Mucosa of stomach (tissue), 1 donor: Measurements from ENCODE around the gene VPS37B.
A peak's percentile ranks its signal among the peaks of the same experiment; 100 is the strongest.

Experiments used
- H3K27me3 ChIP-seq: one replicate; pipeline ENCODE4 v1.7.0; 2013; ENCODE audit warnings: mild to moderate bottlenecking, low read length; ENCODE audit not compliant: control insufficient read depth, insufficient read depth
- H3K36me3 ChIP-seq: one replicate; pipeline ENCODE4 v1.7.0; 2013; ENCODE audit warnings: low read length; ENCODE audit not compliant: control insufficient read depth, insufficient read depth
- H3K4me1 ChIP-seq: one replicate; pipeline ENCODE4 v1.7.0; 2013; ENCODE audit warnings: mild to moderate bottlenecking, low read length; ENCODE audit not compliant: control insufficient read depth, insufficient read depth
- H3K4me3 ChIP-seq: one replicate; pipeline ENCODE4 v1.7.0; 2013; ENCODE audit warnings: low read length
- H3K9ac ChIP-seq: one replicate; pipeline ENCODE4 v1.7.0; 2013; ENCODE audit warnings: mild to moderate bottlenecking, low read length, moderate library complexity
- H3K9me3 ChIP-seq: one replicate; pipeline ENCODE4 v1.7.0; 2013; ENCODE audit warnings: mild to moderate bottlenecking, low read length, moderate library complexity; ENCODE audit not compliant: control insufficient read depth
- donor health status: Pancreatic carcinoma.

Gene VPS37B

DNA sequence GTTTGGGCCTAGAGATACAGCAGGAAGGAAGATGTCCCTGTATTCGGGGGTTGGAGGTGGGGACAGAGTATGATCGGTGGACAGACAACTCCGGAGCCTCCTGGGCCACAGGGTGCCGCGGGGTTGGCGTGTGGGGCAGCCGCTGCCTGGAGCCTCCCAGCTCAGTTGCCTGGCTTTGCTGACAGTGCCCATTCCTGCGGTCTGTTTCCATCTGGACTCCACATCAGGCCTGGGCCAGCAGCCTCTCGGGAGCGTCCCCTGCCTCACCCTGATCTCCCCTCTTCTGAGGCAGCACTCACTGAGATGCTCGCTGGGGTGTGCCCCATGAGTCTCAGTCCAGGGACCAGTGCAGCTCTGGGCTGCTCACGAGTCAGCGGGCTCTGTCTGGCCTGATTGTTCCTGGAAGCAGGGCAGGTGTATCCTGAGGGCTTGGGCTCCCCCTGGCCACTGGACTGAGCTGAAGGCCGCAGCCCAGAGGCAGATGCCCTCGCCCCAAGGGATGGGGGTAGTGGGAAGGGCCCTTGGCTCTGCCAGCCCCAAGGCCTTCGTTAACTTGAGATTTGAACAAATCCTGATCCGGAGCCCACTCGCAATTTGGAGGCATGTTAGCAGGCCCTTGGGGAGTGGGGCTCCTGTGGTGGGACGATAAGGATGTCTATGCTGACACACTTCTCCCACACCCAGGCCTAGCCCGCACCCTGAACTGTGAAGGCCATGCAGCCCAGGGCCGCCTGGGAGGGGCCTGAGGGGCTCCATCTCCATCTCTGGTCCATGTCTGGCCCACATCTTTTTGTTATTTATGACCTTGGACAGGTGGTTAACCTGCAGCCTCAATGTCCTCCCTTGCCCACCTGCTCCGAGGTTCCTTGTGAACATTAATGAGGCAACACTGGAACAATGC lies 53.2 kb downstream of the VPS37B start:
- peaks cover 81% of the 10 kb centered on the region for H3K4me1 ChIP-seq
- H3K36me3 ChIP-seq: no peaks in the 10 kb centered on the region
- H3K27me3 ChIP-seq: no peaks in the 10 kb centered on the region
- no peaks in the 10 kb centered on the region for H3K9me3 ChIP-seq
- peak overlapping the region; percentile 36 for H3K9ac ChIP-seq
- H3K4me3 ChIP-seq: no peak overlapping the region

DNA sequence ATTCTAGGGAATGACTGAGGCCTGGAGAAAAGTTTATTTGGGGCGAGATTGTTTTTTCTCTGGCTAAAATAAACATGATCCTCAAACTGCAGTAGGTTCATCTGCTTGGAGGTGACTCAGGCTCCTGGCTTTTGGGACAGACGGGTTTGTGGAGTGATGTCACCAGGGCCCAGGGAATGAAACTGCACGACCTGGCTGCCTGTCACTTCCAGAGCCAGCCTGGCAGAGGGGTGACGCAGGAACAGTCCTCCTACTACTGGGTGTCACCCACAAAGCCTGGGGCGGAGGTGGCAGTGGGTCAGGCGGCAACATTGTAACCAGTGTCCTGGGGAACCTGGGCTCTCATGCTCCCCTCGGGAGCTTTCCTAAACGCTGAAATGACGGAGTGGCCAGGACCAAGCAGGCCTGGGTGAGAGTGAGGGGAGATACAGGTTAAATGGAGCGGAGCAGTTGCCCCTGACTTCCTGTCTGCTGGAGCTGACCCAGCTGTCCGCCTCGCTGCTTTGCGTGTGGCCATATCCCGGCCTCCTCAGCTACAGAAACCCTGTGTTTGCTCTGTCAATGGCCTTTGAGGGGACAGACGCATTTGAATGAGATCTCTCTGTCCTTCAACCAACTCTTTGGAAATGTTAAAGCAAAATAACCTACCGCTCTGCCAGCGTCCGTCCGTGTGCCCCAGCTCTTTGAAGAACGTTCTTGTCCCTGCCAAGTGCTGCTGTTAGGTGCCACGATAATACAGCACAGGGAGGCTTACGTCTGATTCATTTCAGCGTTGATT lies 54.2 kb downstream of the VPS37B start:
- peaks cover 91% of the 10 kb centered on the region for H3K4me1 ChIP-seq
- no peaks in the 10 kb centered on the region for H3K27me3 ChIP-seq
- no peaks in the 10 kb centered on the region for H3K36me3 ChIP-seq
- H3K9ac ChIP-seq: peak overlapping the region; percentile 2
- no peak overlapping the region for H3K4me3 ChIP-seq
- H3K9me3 ChIP-seq: no peaks in the 10 kb centered on the region

DNA sequence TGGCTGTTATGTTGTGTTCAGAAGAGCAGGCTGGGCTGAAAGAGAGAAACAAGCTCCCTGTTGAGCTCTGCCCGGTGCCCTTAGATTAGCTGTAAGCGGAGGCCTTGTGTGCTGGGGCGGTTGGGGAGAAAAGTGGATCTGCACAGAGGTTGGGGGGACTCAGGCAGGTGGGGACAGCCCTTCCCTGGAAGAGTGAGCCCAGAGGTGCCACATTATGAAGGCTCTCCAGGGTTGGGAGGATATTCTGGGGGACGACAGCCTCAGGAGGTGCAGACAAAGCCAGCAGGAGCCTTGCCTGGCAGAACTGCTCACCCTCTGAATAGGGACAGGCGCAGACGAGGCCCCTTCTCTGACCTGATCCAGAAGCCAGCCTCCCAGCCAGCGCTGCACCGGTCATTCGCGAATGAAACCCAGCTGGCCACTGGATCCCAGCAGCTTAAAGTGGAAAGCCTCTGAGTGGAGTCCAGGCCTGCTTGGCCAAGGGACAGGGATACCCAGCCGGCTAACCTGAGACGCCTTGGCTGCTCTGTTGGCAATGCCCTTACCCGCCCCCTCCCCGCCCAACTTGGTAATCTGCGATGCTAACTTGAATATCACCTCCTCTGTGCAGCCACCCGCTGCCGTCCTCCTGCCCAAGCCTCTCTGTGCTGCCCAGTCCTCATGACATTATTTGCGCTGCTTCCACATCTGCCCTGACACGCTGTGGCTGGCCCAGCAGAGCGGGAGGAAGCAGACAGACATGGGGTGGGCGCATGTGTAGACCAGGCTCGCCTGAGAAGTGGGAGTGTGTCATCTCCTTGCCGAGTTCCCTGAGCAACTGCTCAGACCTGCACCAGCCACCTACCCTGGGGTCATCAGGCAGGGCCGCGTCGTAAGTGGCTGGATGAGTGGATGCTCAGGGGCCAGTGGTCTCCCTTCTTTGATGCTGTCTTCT lies 55.1 kb downstream of the VPS37B start:
- Histone ChIP-seq H3K36me3 (no peaks in the 10 kb centered on the region), H3K4me1 (peaks cover 88% of the 10 kb centered on the region), H3K27me3 (no peaks in the 10 kb centered on the region), H3K9ac (peak overlapping the region; percentile 2), H3K4me3 (no peak overlapping the region), H3K9me3 (no peaks in the 10 kb centered on the region)

DNA sequence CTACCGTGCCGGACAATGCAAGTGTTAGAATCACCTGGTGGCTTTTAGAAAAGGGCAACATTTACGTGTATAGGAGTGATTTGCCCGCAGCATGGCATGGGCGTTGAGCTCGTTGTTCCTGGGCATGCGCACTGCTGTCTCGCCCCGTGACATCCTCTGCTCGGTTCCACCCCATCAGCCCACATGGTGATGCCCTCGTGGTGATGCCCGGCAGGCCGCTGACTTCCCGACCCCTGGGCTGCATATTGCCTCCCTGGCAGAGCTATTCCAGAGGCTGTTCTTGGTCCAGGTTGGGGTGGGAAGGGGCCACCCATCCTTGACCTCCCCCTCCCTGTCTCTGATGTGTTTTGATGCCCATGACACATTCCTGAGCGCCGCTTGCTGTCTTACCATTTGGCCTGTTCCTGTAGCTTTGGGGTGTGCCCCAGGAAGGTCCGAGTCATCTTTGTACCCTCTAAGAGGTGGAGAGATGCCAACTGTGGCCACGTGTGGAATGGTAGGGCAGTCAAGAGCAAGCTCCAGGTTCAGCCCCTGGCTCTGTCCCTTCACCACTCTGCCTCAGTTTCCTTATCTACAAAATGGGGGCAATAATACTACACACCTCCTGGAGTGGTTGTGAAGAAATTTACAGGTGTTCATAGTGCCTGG lies 55.9 kb downstream of the VPS37B start:
- H3K4me3 ChIP-seq: no peak overlapping the region
- no peaks in the 10 kb centered on the region for H3K9me3 ChIP-seq
- H3K9ac ChIP-seq: no peak overlapping the region
- H3K4me1 ChIP-seq: peaks cover 79% of the 10 kb centered on the region
- no peaks in the 10 kb centered on the region for H3K27me3 ChIP-seq
- H3K36me3 ChIP-seq: no peaks in the 10 kb centered on the region

DNA sequence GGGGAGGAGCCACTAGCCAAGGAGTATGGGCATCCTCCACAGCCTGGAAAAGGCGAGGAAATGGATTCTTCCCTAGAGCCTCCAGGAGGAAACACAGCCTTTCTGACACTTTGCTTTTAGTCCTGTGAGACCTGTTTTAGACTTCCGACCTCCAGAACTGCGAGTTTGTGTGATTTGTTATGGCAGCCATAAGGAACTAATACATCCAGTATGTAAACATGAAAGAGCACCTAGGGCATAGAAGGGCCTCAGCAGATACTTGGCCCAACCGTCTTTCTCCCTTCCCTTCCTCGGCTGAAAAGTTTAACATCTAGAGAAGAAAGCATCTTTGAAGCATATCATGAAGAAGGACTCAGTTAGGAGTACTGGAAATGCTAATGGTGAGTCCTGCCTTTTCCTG lies 57.1 kb downstream of the VPS37B start:
- H3K4me1 ChIP-seq: peaks cover 72% of the 10 kb centered on the region

DNA sequence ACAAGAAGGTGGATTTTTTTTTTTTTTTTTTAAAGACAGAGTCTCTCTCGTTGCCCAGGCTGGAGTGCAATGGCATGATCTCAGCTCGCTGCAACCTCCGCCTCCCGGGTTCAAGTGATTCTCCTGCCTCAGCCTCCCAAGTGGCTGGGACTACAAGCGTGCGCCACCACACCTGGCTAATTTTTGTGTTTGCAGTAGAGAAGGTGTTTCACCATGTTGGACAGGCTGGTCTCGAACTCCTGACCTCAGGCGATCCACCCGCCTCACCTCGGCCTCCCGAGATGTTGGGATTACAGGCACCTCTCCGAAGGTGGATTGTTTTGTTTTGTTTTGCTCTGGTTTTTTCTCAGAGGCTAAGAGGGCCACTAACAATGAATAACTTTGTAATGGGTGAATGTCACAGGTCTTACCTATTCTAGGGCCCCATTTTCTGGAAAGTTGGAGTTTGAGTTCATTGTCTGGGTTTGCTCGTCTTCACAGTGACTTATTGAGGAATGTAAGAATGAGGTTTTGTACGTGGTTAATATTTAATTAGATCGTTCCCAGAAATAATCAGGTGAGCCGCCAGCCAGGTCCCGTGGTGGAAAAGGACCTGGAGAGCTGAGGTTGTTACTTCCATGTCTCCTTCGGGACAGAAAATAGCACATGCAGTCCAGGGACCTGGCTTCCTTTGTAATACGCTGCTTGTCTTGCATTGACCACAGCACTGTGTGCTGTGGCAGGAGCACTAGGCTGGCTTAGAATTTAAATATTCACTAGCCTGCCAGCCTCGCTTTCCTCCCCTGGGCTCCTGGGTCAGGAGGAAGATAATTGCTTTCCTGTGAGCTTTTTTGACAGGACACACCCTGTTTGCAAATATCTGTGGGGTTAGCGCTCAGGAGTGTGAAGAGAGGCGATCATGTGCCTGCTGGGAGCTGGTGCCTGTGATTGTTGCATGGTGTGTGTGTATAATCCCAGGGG lies 58.3 kb downstream of the VPS37B start:
- no peaks in the 10 kb centered on the region for H3K9me3 ChIP-seq
- H3K4me1 ChIP-seq: peaks cover 59% of the 10 kb centered on the region
- no peaks in the 10 kb centered on the region for H3K27me3 ChIP-seq
- no peaks in the 10 kb centered on the region for H3K36me3 ChIP-seq
- peak overlapping the region; percentile 56 for H3K4me3 ChIP-seq
- peak overlapping the region; percentile 51 for H3K9ac ChIP-seq

More for the DNA sequence above, 57.1 kb downstream of the VPS37B start:
- Histone ChIP-seq H3K4me3 (no peak overlapping the region), H3K9me3 (no peaks in the 10 kb centered on the region), H3K27me3 (no peaks in the 10 kb centered on the region), H3K36me3 (no peaks in the 10 kb centered on the region), H3K9ac (peak overlapping the region; percentile 51)

DNA sequence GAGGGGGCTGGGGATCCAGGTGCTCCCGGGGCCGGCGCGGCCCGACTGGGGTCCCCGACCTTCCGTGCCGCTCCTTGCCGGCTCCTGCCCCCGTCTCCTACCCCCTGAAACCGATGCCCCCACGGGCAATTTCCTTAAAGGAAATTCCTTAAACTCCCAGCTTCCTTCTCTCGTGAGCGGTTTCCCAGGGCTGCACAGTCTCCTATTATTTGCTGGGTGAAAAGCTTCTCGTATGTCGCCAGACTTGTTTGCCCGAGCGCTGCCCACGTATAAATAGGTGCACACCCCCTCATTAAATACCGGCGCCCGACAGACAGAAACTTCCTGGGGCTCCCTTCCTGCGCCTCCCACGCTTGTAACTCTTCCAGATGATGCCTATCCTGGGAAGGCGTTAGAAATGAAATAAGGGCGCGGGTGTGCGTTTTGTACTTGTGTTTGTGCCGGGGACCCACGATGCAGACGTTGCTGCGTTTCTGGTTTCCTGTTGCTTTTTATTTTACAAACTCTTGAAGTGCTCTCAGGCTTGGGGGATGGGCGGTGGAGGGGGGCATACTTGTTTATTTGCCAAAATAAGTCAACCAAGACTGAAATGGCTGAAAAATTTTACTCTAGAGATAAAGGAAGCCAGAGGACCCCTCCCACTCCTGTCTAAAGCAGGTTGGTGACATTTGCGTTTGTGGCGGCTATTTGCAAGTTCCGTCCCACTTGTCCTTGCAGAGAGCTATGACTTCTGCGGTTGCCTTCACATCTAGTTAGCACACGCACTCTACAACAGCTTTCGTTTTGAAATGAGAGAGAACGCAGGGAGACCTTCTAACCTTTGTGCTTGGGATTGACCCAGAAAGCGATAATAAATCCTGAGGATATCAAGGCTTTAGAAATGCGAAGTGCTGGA lies 59.6 kb downstream of the VPS37B start:
- Histone ChIP-seq H3K9ac (peak overlapping the region; percentile 69), H3K4me3 (peak overlapping the region; percentile 56), H3K4me1 (peaks cover 46% of the 10 kb centered on the region), H3K36me3 (no peaks in the 10 kb centered on the region), H3K27me3 (no peaks in the 10 kb centered on the region), H3K9me3 (no peaks in the 10 kb centered on the region)

DNA sequence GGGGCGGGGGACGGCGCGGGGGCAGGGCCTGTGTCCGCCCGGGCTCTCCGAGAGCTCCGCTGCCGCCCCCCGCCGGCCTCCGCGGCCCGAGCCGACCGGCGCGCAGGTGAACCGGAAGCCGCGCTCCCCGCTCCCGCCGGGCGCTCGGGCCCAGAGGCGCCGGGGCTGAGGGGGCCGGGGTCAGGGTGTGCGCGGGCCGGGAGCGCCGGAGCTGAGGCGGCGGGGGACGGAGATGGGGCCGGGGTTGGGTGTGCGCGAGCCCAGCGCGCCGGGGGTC lies 60.2 kb downstream of the VPS37B start:
- H3K4me3 ChIP-seq: peak overlapping the region; percentile 56
- H3K27me3 ChIP-seq: no peaks in the 10 kb centered on the region
- peak overlapping the region; percentile 69 for H3K9ac ChIP-seq
- H3K9me3 ChIP-seq: no peaks in the 10 kb centered on the region
- H3K36me3 ChIP-seq: no peaks in the 10 kb centered on the region
- peaks cover 45% of the 10 kb centered on the region for H3K4me1 ChIP-seq

DNA sequence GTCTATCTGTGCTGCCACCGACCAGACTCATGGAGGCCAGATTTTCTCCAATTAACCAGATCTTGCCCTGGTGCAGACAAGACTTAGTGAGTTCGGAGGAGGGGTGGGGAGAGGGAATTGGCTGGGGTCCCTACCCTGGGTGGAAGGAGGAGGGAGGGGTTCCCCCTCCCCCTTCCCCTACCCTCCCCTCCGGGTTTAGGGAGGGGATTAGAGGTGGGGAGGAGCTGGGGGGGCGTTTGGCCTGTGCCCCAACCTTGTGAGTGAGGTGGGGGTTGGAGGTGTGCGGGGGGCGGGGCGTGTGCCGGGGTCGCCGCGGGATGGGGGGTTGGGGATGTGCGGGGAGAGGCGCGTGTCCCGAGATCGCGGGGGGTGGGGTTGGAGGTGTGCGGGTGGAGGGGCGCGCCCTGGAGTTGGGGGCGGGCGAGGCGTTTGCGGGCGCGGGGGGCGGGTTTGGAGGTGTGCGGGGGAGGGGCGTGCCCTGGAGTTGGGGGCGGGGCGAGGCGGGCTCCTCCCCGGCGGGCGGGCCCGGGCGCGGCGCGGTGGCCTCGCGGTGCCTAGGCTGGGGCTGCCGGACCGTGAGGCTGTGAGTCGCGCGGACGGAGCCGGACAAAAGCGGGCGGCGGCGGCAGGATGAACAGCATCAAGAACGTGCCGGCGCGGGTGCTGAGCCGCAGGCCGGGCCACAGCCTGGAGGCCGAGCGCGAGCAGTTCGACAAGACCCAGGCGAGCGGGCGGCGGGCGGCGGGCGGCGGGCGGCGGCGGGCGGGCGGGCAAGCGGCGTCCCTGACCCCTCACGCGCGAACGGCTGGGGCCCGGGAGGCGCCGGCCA lies 60.8 kb downstream of the VPS37B start, which contains the start of gene HIP1R:
Gene HIP1R, plus strand, starts transcription at position 537 of the 829 bp plus-strand sequence. Its CDS starts 94 bp downstream, at position 631.
- Histone ChIP-seq H3K36me3 (no peaks in the 10 kb centered on the region), H3K27me3 (no peaks in the 10 kb centered on the region), H3K9ac (peak within 1 kb of the TSS; percentile 69), H3K4me1 (peaks cover 43% of the 10 kb centered on the region), H3K4me3 (peak within 1 kb of the TSS; percentile 56), H3K9me3 (no peaks in the 10 kb centered on the region)
